Smooth muscle cell (in vitro differentiated cells): ENCODE results near the gene ZPBP. TPM values are rescaled to one million over a fixed set of nuclear protein-coding genes. Genes with fewer than 3 reads are reported as not detected.
A peak's percentile ranks its signal among the peaks of the same experiment; 100 is the strongest.

ENCODE experiments used
- DNase-seq: peaks from one replicate; lab custom pipeline; 2025; ENCODE audit not compliant: unreplicated experiment; lab: John Stamatoyannopoulos, UW
- H2AFZ ChIP-seq: fragments of 200-600 bp; sonication (generic); 2 replicates; pipeline ENCODE4 v1.6.0; 2016; ENCODE audit warnings: antibody characterized with exemption, low read depth, mild to moderate bottlenecking
- H3F3A ChIP-seq: fragments of 200-600 bp; sonication (generic); 2 replicates; pipeline ENCODE4 v1.6.0; 2017; ENCODE audit warnings: antibody characterized with exemption, low read depth
- H3K27ac ChIP-seq: fragments of 200-600 bp; sonication (generic); 2 replicates; pipeline ENCODE4 v1.5.1; 2016; ENCODE audit warnings: low read depth, mild to moderate bottlenecking
- H3K27me3 ChIP-seq: fragments of 200-600 bp; sonication (generic); 2 replicates; pipeline ENCODE4 v1.6.1; 2016; ENCODE audit warnings: low read depth, mild to moderate bottlenecking
- H3K36me3 ChIP-seq: fragments of 200-600 bp; sonication (generic); 2 replicates; pipeline ENCODE4 v1.5.1; 2016; ENCODE audit warnings: low read depth
- H3K4me1 ChIP-seq: fragments of 200-600 bp; sonication (generic); 2 replicates; pipeline ENCODE4 v1.5.1; 2016; ENCODE audit warnings: low read depth
- H3K4me2 ChIP-seq: fragments of 200-600 bp; sonication (generic); 2 replicates; pipeline ENCODE4 v1.6.0; 2016; ENCODE audit warnings: mild to moderate bottlenecking
- H3K4me3 ChIP-seq: fragments of 200-600 bp; sonication (generic); 2 replicates; pipeline ENCODE4 v1.5.1; 2016; ENCODE audit warnings: mild to moderate bottlenecking
- H3K79me2 ChIP-seq: fragments of 200-600 bp; sonication (generic); 2 replicates; pipeline ENCODE4 v1.6.0; 2016; ENCODE audit warnings: low read depth, mild to moderate bottlenecking
- H3K9ac ChIP-seq: fragments of 200-600 bp; sonication (generic); 2 replicates; pipeline ENCODE4 v1.6.0; 2016; ENCODE audit warnings: low read depth
- H3K9me3 ChIP-seq: fragments of 200-600 bp; sonication (generic); replicated peaks from 2 replicates; pipeline ENCODE4 v1.5.1; 2016; ENCODE audit warnings: low read depth
- H4K20me1 ChIP-seq: fragments of 200-600 bp; sonication (generic); 2 replicates; pipeline ENCODE4 v1.6.0; 2016; ENCODE audit warnings: low read depth
- CTCF ChIP-seq: fragments of 200-600 bp; sonication (generic); IDR thresholded peaks from 2 replicates; pipeline ENCODE4 v1.5.1; 2017; ENCODE audit warnings: borderline replicate concordance, mild to moderate bottlenecking, antibody characterized with exemption; ENCODE audit not compliant: insufficient read depth, poor library complexity, severe bottlenecking
- WGBS: methylation state at CpG from one replicate; pipeline ENCODE4 v1.1.7; 2016; ENCODE audit warnings: low lambda C conversion rate; 5-methylcytosine and 5-hydroxymethylcytosine counted together
- polyA plus RNA-seq: library from polyadenylated mRNA; unstranded; fragments of >200 nt; fragmentation: Nextera tagmentation; extraction: Ambion mirVana; gene quantifications from 2 replicates; pipeline ENCODE4 v1.2.1, GENCODE V29; 2016
- total RNA-seq: library from RNA; depleted of rRNA; stranded (reverse); fragments of >200 nt; gene quantifications from 2 replicates; pipeline ENCODE4 v1.2.3, GENCODE V29; 2014

The ZPBP gene
- total and polyA plus RNA-seq, 2 experiments from 2014 or later, result not detected

- no peaks in the 10 kb centered on the region for H3K4me1 ChIP-seq
- no peak for TF ChIP-seq CTCF
- H3K27me3 ChIP-seq, result no peaks in the 10 kb centered on the region
- no peaks in the 10 kb centered on the region for H4K20me1 ChIP-seq
- H3K27ac ChIP-seq, result no peak overlapping the region
- 83% methylated on average over 8 of the region's 8 CpGs for WGBS
- H3K9ac ChIP-seq, result no peak overlapping the region
- H3K4me2 ChIP-seq, result peak overlapping the region; percentile 82
- H3K79me2 ChIP-seq, result no peaks in the 10 kb centered on the region
- no peak overlapping the region for H2AFZ ChIP-seq
- H3F3A ChIP-seq, result no peaks in the 10 kb centered on the region
- no peak for DNase-seq
- H3K4me3 ChIP-seq, result peak overlapping the region; percentile 49
- no peaks in the 10 kb centered on the region for H3K9me3 ChIP-seq
- H3K36me3 ChIP-seq, result no peaks in the 10 kb centered on the region
Measured at GRCh38 chr7:50069613-50070012, 23.4 kb downstream of the ZPBP start.

GRCh38 chr7:50068850-50069551, 24.0 kb downstream of the ZPBP start:
- peak overlapping the region; percentile 82 for H3K4me2 ChIP-seq

GRCh38 chr7:50068026-50068425, 25.0 kb downstream of the ZPBP start:
- DNase-seq, result no peak
- TF ChIP-seq CTCF, result no peak
- Histone ChIP-seq H3F3A (no peaks in the 10 kb centered on the region), H3K4me1 (no peaks in the 10 kb centered on the region), H3K9me3 (no peaks in the 10 kb centered on the region), H3K27me3 (no peaks in the 10 kb centered on the region), H2AFZ (peak overlapping the region; percentile 71), H3K27ac (no peak overlapping the region), H3K79me2 (no peaks in the 10 kb centered on the region), H4K20me1 (no peaks in the 10 kb centered on the region), H3K9ac (no peak overlapping the region), H3K4me2 (peak overlapping the region; percentile 82), H3K36me3 (no peaks in the 10 kb centered on the region), H3K4me3 (no peak overlapping the region)
- 55% methylated on average over 2 of the region's 2 CpGs for WGBS

More at GRCh38 chr7:50068850-50069551, 24.0 kb downstream of the ZPBP start:
- Histone ChIP-seq H2AFZ (peak overlapping the region; percentile 71), H3K27ac (peak overlapping the region; percentile 4), H4K20me1 (no peaks in the 10 kb centered on the region), H3K9ac (peak overlapping the region; percentile 25), H3K79me2 (no peaks in the 10 kb centered on the region), H3K9me3 (no peaks in the 10 kb centered on the region), H3K36me3 (no peaks in the 10 kb centered on the region), H3F3A (no peaks in the 10 kb centered on the region), H3K4me1 (no peaks in the 10 kb centered on the region), H3K4me3 (peak overlapping the region; percentile 49), H3K27me3 (no peaks in the 10 kb centered on the region)
- 24% methylated on average over 6 of the region's 6 CpGs for WGBS
- no peak for DNase-seq
- no peak for TF ChIP-seq CTCF

- H3K4me1 ChIP-seq, result no peaks in the 10 kb centered on the region
- H3F3A ChIP-seq, result no peaks in the 10 kb centered on the region
- H3K27me3 ChIP-seq, result no peaks in the 10 kb centered on the region
- no peak overlapping the region for H3K9ac ChIP-seq
- no peaks in the 10 kb centered on the region for H3K9me3 ChIP-seq
- no peak overlapping the region for H3K4me3 ChIP-seq
- 53% methylated on average over 2 of the region's 2 CpGs for WGBS
- no peak overlapping the region for H3K27ac ChIP-seq
- no peaks in the 10 kb centered on the region for H3K36me3 ChIP-seq
- no peak for DNase-seq
- no peak overlapping the region for H2AFZ ChIP-seq
- TF ChIP-seq CTCF, result no peak
- H3K79me2 ChIP-seq, result no peaks in the 10 kb centered on the region
- no peak overlapping the region for H3K4me2 ChIP-seq
- no peaks in the 10 kb centered on the region for H4K20me1 ChIP-seq
Measured at GRCh38 chr7:50062951-50063350, 30.1 kb downstream of the ZPBP start.
